RCC 7860 (cell line): Measurements from ENCODE around the gene NAA25.
A peak's percentile ranks its signal among the peaks of the same experiment; 100 is the strongest.
"Not testable (repeated sequence)": the region's sequence is repeated elsewhere in the genome, so short reads cannot be mapped to it uniquely, and the experiment has no call there.

Experiments
- DNase-seq: peaks from one replicate; pipeline ENCODE4 v3.0.0-alpha.2; 2015; ENCODE audit warnings: low spot score
- FAIRE-seq: peaks from 2 replicates; lab custom pipeline; 2012; peaks lifted over from hg19 to GRCh38; lab: Jason Lieb, UNC

NAA25 gene

GRCh38 chr12:112066566-112066965 lies 42.0 kb downstream of the NAA25 start:
- DNase-seq (no peak), FAIRE-seq (no peak)

GRCh38 chr12:112063273-112063672 lies 45.3 kb downstream of the NAA25 start:
- DNase-seq (no peak), FAIRE-seq (no peak)

GRCh38 chr12:112061137-112061536 lies 47.4 kb downstream of the NAA25 start:
- DNase-seq (no peak), FAIRE-seq (no peak)

GRCh38 chr12:112049351-112049750 lies 59.2 kb downstream of the NAA25 start:
- FAIRE-seq = no peak
- DNase-seq = no peak

DNA sequence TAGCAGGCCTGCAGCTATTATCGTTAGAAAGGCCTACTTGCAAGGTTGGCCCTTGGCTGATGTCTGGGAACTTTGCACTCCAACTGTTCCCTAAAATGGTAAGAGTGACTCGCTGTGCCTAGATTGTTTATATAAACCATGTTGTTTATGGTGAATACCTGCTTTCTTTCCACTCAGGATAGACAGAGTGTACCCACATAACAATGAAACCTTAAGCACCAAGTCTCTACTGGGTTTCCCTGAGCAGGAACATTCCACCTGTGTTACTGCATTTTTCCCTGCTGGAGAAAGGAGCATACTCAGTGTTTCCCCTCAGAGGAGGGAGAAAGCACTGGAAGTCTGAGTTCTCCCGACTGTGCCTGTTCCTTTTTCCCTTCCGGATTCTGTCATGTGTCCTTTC lies 62.6 kb downstream of the NAA25 start:
- FAIRE-seq = no peak
- DNase-seq = no peak

- FAIRE-seq, DNase-seq: not testable (repeated sequence)
Observed at GRCh38 chr12:112036614-112037013, 72.0 kb downstream of the NAA25 start.

- no peak for DNase-seq
- no peak for FAIRE-seq
Observed at GRCh38 chr12:112035219-112035785, 73.3 kb downstream of the NAA25 start.

GRCh38 chr12:112032292-112032691 lies 76.3 kb downstream of the NAA25 start:
- DNase-seq = no peak
- no peak for FAIRE-seq

GRCh38 chr12:112031472-112031871 lies 77.1 kb downstream of the NAA25 start:
- FAIRE-seq (no peak), DNase-seq (no peak)

DNA sequence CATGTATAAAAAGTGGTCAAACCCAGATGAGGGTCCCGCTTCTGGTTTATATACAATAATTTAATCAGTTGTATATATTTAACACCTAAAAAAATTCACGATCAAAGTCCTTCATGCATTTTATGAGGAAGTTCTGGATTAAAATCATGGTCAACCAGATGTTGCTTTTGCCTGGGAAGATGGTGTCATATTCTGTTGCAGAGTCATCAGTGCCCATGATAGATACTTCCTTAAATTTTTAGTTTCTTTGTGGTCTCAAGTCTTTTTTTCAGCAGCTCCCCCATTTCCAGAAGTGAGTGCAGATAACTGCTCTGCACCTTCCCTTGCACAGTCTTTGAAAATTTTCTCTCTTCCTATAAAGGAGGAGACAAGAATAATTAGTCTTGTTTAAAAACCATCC lies 79.3 kb downstream of the NAA25 start:
- FAIRE-seq (no peak), DNase-seq (no peak)

DNA sequence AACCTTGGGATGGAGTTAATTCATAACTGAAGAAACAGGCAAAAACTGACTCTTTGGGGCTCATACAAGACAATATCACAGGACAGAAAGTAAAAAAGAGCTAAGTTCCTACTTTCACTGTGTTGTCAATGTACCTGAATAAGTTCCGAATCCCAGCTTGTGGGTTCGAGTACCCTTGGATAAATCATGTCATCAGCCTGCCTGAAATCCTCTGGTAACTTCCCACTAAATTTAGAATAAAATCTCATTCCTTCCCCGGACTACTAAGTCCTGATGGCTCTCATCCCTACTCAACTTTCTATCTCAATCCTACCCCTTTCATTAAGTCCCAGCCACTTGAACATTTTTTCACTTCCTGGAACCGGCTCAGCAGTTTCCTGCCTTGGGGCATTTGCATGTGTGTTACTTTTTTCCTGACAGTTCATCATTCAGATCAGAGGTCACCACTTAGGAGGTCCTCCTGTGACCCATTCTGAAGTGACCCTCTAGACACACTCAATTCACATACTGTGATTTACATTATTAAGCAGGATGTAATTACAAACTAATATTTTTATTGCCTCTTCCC lies 82.7 kb downstream of the NAA25 start:
- no peak for DNase-seq
- no peak for FAIRE-seq

- DNase-seq (no peak), FAIRE-seq (no peak)
Observed at GRCh38 chr12:112023759-112024396, 84.7 kb downstream of the NAA25 start.

GRCh38 chr12:112022241-112023016 lies 86.2 kb downstream of the NAA25 start:
- DNase-seq (no peak), FAIRE-seq (no peak)

DNA sequence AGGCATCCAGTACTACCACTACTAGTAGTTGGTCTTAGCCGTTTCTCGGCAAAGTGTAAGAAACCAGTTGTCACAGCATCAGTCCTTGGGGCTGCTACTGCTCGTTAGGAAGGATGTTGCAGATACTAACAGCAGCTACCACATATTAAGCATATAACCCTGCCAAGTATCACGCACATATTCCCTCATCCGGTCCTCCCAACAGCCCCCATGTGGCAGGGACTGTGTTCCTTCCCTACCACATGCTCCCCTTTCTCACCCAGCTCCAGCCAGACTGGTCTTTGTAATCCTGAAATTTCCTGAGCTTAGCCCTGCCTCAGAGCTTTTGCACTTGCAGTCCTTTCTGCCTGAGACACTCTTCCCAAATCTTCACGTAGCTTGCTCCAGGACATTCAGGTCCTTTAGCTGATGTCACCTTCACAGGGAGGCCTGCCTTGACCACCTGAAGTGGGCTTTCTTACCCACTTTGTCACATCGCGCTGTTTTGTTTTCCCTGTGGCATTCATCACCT lies 87.6 kb downstream of the NAA25 start:
- DNase-seq = no peak
- no peak for FAIRE-seq

- DNase-seq (peak; percentile 38), FAIRE-seq (no peak)
Observed at GRCh38 chr12:112018571-112019237, 89.9 kb downstream of the NAA25 start.

- FAIRE-seq = no peak
Observed at GRCh38 chr12:112017041-112017440, 91.5 kb downstream of the NAA25 start.

GRCh38 chr12:112015938-112016337 lies 92.6 kb downstream of the NAA25 start:
- FAIRE-seq (no peak), DNase-seq (no peak)

More at GRCh38 chr12:112017041-112017440, 91.5 kb downstream of the NAA25 start:
- no peak for DNase-seq

GRCh38 chr12:112013601-112014402 lies 94.8 kb downstream of the NAA25 start:
- peak; percentile 60 for DNase-seq
- FAIRE-seq = no peak

DNA sequence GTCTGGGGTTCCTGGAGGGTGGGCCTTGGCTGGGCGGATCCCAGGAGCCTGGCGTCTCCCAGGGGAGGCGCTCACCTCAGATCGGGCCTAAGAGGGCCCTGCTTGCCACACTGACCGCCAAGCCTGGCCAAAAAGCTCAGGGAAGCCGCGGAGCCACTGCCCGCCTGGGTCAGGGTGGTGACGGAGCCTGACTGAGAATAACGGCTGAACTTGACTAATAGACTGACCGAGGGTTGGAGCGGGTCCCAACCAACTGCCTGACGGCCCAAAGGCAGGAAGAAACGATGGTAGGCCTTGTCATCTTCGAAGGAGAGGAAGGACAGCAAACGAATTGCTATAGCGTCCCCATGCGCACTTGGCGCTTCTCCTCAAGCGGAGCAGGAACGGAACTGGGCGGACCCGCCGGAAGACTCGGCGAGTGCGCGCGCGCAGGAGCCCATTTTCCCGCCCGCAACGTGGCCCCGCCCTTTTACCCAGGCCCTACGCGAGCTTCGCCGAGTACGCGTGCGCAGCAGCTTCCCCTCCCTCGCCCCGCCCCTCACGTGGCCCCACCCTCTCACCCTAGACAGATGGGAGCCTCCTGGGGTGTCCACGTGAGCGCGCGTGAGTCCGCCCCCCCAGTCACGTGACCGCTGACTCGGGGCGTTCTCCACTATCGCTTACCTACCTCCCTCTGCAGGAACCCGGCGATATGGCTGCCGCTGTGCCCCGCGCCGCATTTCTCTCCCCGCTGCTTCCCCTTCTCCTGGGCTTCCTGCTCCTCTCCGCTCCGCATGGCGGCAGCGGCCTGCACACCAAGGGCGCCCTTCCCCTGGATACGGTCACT lies 95.6 kb downstream of the NAA25 start, which contains the start of the genes ERP29 and TMEM116:
TSS of gene ERP29 (plus strand) at position 652 of the 826 bp plus-strand sequence. CDS start at position 692, 40 bp downstream.
TSS of gene TMEM116 (minus strand) at position 391 of the 826 bp plus-strand sequence. CDS start 7,895 bp downstream, outside the sequence.
- DNase-seq = peak; percentile 94
- no peak for FAIRE-seq
